ENCODE measurements around the gene CNTNAP1. TPM values are rescaled to one million over a fixed set of nuclear protein-coding genes. Genes with fewer than 3 reads are reported as not detected.

Gene CNTNAP1
- total and polyA plus RNA-seq, 9 of the 15 experiments (the other 6 are each of a cell fraction or from before 2014, with no cell fraction given): 0.10 to 1.8 (median 0.62) TPM

DNA sequence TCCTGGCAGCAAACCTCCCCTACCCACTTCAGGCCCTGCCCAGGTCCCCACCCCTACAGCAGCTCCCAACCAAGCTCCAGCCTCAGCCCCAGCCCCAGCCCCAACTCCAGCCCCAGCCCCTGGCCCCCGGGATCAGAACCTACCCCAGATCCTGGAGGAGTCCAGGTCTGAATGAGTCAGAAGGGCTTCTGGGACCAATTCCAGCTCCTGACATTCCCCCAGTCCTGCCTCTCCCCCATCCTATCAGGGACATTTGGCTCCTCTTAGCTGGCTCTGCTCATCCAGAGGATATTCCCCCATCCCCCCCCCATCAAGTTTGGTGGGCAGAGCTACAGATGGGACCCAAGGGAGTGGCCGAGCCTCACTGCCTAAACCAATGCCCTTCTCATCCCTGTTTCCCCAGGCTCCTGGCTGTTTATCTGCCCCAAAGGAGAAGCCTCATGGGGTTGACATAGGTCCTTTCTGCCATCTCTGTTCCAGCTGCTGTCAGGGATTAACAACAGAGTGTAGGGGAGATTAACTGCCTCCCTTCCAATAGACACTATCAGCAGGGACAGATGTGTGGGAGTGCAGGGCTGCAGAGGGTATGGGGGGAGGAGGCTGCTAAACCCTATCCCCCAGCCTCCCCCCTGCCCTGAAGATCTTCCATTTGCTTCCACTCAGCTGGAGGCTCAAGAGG, 16.5 kb downstream of the CNTNAP1 start (continued):
- peak; percentile 95 for TF ChIP-seq ELF4 (CRISPR knock-in tag; IDR thresholded peaks at IDR 0.05)
- TF ChIP-seq NUFIP1 (IDR thresholded peaks at IDR 0.05; ENCODE audit: partially characterized antibody): peak; percentile 75
- TF ChIP-seq, protein P1, sequence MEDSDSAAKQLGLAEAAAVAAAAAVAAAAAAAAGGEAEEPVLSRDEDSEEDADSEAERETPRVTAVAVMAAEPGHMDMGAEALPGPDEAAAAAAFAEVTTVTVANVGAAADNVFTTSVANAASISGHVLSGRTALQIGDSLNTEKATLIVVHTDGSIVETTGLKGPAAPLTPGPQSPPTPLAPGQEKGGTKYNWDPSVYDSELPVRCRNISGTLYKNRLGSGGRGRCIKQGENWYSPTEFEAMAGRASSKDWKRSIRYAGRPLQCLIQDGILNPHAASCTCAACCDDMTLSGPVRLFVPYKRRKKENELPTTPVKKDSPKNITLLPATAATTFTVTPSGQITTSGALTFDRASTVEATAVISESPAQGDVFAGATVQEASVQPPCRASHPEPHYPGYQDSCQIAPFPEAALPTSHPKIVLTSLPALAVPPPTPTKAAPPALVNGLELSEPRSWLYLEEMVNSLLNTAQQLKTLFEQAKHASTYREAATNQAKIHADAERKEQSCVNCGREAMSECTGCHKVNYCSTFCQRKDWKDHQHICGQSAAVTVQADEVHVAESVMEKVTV (CRISPR knock-in tag; IDR thresholded peaks at IDR 0.05): peak; percentile 49; the same call in 1 of the 2 replicates
- peak in 1 of 2 experiments; percentile 89; a peak in 3 of 4 replicates for TF ChIP-seq TEAD1 (CRISPR knock-in tag; IDR thresholded peaks at IDR 0.05)
- peak; percentile 100 for TF ChIP-seq KLF16 (IDR thresholded peaks at IDR 0.05)
- TF ChIP-seq ZNF766 (CRISPR knock-in tag; conservative IDR thresholded peaks at IDR 0.05): peak; percentile 97
- TF ChIP-seq, protein P2, sequence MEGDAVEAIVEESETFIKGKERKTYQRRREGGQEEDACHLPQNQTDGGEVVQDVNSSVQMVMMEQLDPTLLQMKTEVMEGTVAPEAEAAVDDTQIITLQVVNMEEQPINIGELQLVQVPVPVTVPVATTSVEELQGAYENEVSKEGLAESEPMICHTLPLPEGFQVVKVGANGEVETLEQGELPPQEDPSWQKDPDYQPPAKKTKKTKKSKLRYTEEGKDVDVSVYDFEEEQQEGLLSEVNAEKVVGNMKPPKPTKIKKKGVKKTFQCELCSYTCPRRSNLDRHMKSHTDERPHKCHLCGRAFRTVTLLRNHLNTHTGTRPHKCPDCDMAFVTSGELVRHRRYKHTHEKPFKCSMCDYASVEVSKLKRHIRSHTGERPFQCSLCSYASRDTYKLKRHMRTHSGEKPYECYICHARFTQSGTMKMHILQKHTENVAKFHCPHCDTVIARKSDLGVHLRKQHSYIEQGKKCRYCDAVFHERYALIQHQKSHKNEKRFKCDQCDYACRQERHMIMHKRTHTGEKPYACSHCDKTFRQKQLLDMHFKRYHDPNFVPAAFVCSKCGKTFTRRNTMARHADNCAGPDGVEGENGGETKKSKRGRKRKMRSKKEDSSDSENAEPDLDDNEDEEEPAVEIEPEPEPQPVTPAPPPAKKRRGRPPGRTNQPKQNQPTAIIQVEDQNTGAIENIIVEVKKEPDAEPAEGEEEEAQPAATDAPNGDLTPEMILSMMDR (IDR thresholded peaks at IDR 0.05 in 2 of 3, conservative IDR thresholded peaks at IDR 0.05 in 1 of 3; ENCODE audit: insufficient read depth in 2 of 3, low read depth in 1 of 3, low read length in 3 of 3): no peak; a peak in 1 of 6 replicates
- TF ChIP-seq, protein P3, sequence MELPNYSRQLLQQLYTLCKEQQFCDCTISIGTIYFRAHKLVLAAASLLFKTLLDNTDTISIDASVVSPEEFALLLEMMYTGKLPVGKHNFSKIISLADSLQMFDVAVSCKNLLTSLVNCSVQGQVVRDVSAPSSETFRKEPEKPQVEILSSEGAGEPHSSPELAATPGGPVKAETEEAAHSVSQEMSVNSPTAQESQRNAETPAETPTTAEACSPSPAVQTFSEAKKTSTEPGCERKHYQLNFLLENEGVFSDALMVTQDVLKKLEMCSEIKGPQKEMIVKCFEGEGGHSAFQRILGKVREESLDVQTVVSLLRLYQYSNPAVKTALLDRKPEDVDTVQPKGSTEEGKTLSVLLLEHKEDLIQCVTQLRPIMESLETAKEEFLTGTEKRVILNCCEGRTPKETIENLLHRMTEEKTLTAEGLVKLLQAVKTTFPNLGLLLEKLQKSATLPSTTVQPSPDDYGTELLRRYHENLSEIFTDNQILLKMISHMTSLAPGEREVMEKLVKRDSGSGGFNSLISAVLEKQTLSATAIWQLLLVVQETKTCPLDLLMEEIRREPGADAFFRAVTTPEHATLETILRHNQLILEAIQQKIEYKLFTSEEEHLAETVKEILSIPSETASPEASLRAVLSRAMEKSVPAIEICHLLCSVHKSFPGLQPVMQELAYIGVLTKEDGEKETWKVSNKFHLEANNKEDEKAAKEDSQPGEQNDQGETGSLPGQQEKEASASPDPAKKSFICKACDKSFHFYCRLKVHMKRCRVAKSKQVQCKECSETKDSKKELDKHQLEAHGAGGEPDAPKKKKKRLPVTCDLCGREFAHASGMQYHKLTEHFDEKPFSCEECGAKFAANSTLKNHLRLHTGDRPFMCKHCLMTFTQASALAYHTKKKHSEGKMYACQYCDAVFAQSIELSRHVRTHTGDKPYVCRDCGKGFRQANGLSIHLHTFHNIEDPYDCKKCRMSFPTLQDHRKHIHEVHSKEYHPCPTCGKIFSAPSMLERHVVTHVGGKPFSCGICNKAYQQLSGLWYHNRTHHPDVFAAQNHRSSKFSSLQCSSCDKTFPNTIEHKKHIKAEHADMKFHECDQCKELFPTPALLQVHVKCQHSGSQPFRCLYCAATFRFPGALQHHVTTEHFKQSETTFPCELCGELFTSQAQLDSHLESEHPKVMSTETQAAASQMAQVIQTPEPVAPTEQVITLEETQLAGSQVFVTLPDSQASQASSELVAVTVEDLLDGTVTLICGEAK (IDR thresholded peaks at IDR 0.05): no peak
- TF ChIP-seq, protein P3 (CRISPR knock-in tag; IDR thresholded peaks at IDR 0.05): no peak
- TF ChIP-seq ARID2 (IDR thresholded peaks at IDR 0.05): no peak; the same call in 1 of the 2 replicates
- no peak for TF ChIP-seq SIRT6 (IDR thresholded peaks at IDR 0.05; ENCODE audit: low read depth, low read length)
- TF ChIP-seq, protein P4, sequence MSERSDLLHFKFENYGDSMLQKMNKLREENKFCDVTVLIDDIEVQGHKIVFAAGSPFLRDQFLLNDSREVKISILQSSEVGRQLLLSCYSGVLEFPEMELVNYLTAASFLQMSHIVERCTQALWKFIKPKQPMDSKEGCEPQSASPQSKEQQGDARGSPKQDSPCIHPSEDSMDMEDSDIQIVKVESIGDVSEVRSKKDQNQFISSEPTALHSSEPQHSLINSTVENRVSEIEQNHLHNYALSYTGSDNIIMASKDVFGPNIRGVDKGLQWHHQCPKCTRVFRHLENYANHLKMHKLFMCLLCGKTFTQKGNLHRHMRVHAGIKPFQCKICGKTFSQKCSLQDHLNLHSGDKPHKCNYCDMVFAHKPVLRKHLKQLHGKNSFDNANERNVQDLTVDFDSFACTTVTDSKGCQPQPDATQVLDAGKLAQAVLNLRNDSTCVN (CRISPR knock-in tag; IDR thresholded peaks at IDR 0.05): 0 out of 2 replicates have a peak, but pooled peaks have one; percentile 11
- no peak for TF ChIP-seq COPS2 (conservative IDR thresholded peaks at IDR 0.05)
- TF ChIP-seq ARID1B (IDR thresholded peaks at IDR 0.05): peak; percentile 100

All from K562 (cell line).